G401 (cell line): ENCODE results near the gene KIF18A. TPM values are rescaled to one million over a fixed set of nuclear protein-coding genes. Genes with fewer than 3 reads are reported as not detected.

Source experiments
- DNase-seq: peaks from one replicate; pipeline ENCODE4 v3.0.0-alpha.2; 2015; ENCODE audit warnings: low spot score
- in situ Hi-C: cut with HindIII; loops from 2 replicates; pipeline ENCODE4 v1.10.0; 2016; ENCODE audit warnings: low sequenced_read_pairs, mixed read lengths
- total RNA-seq: library from RNA; depleted of rRNA; stranded (reverse); fragments of >200 nt; shearing (Covaris generic); gene quantifications from 2 replicates; pipeline ENCODE4 v1.2.3, GENCODE V29; 2014

KIF18A gene
- total RNA-seq, 1 experiment from 2014 or later = 41.8 TPM

DNA sequence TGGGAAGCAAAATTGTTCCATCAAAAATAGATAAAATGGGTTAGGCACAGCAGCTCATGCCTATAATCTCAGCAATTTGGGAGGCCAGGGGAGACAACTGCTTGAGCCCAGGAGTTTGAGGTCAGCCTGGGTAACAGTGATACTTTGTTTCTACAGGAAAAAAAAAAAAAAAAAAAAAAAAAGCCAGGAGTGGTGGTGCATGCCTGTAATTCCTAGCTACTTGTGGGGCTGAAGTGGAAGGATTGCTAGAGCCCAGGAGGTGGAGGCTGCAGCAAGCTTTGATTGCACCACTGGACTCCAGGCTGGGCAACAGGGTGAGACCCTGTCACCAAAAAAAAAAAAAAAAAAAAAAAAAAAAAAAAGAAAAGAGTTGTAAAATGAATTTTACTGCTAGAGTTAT is 49.6 kb downstream of the KIF18A start:
- in situ Hi-C loops = no loop called here
- no peak for DNase-seq

DNA sequence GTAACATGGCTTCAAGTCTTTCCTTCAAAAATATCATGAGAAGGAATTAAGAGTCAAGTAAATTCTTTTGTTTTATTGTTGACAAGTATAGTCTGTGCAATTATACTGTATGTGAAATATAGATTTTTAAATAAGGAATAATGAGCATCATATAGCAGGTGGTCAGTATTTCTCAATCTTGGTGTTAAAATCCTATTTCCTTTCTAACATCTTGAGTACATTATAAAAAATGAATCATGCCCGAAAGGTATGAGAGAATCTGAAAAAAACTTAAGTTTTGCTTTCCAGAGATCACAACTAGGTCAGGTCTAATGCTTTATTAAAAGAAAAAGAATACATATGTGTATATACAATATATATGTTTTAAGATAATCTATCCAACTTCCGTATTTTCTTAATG is 53.1 kb downstream of the KIF18A start:
- in situ Hi-C loops = no loop called here
- DNase-seq = no peak

DNA sequence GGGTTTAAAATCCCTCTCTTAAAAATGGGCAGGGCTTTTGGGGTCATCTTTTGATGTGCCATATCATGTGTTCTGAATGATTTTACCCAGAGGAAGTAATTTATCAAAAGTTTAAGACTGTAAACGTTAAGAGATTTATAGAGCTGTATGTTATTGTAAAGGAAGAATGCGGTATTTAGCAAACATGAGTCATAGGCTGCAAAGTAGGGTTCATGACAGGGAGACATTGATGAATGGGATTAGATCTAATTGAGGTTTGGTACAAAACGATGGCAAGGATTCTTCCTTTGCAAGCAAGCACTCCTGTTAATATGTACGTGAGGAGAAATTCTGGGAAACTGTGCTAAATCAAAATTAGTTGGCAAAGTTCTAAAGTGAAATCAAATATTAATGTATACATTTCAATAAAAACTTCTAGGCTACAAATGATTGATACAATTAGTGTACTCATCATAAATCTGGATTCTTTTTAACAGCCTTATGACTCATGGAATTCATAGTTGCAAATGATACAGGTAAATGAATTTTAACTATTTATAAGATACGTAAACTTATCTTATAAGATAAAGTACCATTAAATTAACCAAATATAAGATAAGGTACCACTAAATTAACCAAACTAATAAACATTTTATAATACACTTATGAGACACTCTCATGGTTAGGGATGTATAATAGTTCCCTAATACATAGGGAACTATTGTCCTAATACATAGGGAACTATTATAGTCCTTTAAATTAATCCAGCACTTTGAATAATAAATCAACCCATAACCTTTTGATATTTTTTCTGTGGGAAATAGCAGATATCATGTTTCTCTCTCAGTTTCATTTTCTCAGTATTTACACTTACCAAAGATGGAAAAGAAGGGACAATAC is 58.4 kb downstream of the KIF18A start:
- DNase-seq = no peak
- in situ Hi-C loops = no loop called here

DNA sequence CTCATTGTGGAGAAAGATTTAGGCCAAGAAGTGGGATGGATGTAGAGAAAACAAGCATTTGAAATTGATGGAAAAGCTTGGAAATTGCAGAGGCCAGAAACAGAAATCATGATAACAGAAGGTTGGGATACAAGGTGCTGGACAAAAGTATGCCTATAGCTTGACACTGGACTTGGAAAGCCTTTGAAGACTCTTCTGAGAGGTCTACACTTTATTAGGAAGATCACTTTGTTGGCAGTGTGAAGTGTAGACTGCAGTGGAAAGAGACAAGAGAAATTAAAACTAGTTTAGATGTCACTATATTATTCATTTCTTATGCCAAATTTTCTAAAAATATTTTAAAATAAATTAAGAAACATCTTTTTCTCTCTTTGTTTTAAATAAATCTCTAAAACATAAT is 59.1 kb downstream of the KIF18A start:
- no peak for DNase-seq
- in situ Hi-C loops = no loop called here

DNA sequence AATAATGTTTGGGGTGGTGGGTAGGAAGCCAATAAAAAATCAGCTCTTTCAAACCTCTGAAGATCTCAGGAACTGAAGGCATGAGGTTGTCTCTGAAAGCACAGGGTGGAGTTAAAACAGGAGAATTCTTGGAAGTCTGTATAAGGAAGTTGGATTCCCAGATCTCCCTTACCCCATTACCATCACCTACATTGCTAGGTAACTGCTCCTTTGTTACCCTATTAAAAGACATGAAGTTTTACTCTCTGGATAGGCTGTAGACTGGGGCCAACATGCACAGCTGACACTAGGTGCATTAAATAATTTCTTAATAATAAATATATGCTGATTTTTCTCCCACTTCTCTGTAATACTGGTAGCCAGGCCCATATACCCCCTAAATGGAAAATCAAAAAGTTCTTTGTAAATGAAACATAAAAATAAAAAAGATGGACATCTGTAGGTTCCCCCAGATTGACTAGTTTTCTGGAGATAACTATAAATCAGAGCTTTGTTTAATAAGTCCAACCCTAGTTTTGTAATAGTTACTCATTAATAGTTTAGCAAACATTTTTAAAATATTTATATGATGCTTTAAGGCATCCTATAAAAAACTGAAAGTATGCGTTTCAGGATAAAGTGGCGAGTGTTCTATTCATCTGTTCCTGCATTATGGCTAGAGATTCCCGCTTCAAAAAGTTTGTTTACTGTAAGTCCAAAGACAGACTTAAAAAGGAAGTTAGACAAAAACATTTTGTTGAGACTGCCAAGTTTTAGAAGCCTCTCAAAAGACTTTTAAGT is 63.8 kb downstream of the KIF18A start:
- in situ Hi-C loops = no loop called here
- no peak for DNase-seq

DNA sequence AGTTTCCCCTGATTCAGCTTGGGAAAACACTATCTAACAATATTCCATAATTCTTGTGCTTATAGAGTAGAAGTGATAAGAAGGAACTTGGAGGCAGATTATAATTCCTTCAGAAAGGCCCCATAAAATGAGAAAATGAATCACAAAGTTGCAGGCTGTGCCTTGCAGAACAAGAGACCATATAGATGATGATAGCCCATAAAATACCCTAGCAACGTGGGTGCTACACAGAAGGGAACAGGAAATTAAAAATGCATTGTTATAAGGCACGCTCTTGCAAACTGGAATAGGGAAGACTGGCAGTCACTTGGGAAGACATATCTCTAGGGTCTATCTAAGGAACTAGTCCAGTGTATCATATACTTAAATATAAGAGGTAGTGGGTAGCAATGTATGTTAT is 67.6 kb downstream of the KIF18A start:
- DNase-seq = no peak
- in situ Hi-C loops = no loop called here

DNA sequence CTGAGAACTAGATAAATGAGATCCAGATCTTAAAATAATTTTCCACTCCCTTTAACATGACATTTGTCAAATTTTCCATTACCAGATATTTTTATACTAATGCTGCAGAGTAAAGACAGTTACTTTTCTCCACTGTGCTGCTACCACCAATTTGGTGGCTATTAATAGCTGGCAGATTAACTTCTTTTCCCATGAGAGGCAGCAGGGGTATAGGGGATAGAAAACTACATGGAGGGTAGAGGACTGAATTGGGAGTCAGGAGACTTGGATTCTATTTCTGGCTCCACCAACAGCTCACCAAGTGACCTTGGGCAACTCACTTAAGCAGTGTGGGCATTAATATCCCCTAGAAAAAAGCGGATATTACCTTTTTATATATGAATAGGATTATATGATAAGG is 69.2 kb downstream of the KIF18A start:
- in situ Hi-C loops = no loop called here
- no peak for DNase-seq

DNA sequence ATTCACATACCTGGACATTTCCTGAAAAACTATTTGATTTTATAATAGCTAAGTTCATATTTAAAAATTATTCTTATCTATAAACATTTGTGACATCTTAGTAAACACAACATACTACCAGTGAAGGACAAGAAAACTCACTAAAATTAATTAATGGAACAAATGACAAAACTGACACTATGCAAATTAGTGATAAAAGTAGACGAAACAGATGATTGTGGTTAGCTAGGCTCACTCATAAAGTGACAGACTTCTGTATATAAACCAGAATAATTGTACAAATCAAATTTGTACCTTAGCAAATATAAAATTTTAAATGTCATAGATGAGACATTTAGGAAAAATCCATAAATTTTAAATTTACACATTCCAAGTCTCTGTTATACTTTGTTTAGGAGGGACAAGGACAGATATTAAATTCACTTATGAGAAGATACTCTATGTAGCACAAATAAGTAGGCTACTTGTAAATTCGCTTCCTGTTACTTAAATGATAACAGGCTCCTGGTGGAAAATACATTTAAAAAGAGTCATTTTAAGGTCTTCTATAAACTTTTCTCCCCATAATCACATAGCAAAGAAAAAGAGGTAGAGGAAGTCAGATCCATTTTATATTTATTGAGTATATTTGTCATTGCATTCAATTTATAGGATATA is 81.2 kb downstream of the KIF18A start:
- in situ Hi-C loops = no loop called here
- DNase-seq = no peak

DNA sequence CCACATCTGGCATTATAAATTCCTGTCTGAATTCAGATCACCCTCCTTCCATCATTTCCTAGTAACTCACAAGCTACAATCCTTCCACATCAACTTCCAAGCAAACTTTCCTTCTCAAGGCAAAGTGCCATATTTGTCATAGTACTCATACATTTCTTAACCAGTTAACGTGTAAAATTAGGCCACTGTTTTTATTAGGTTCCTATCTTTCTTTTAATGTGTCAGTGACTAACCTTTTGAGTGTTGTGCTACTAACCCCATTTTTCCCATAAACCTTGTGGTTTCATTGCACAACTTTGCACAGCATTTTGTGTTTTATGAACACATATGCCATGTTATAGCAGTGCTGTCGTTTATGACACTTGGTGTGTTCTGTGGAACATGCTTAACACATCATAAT is 90.1 kb downstream of the KIF18A start:
- DNase-seq = no peak
- in situ Hi-C loops = no loop called here

DNA sequence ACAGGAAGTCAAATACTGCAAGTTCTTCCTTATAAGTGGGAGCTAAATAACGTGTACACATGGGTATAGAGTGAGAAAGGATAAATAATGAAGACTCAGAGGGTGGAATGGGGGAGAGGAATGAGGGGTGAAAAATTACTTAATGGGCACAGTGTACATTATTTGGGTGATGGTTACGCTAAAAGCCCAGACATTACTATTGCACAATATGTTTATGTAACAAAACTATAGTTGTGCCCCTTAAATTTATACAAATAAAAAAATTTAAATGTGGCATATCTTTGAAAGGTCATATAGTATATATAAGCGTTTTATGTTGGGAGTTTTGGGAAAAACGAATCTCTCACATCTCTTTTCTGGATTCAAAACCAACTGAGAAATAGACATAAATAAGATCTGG is 96.1 kb downstream of the KIF18A start:
- DNase-seq = no peak
- in situ Hi-C loops = no loop called here

DNA sequence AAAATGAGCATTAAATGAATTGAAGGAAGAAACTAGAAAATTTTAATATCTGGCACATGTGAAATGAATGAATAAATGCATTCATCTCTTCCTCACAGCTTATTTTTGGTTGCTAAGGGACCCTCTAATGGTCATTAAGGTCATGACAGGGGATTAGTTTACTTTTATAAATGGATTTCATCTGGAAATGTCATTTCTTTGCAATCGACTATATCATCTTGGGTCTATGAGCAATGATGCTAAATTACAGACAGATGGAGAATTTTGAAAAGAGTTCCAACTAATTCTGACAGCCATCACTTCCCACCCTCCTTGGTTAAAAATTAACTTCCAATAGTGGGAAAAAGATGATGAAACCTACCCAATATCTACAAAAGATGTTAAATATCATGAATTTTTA is 98.0 kb downstream of the KIF18A start:
- in situ Hi-C loops = no loop called here

DNA sequence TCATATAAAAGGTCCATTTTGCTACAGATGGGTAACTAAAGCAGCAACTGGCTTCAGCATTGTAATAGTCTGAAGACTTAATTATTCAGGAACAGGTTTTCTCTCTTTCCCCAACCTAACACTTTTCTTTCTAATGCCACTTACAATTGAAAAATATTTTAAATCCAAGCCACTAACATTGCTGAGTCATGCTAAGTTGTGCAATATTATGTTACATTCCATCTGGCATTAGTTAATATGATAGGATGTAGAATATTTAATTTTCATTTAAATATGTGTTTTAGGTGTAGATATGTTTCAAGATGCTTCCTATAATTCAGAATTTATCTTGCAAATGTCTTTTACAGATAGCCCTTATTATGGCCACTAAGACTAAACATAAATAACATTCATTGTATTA is 98.6 kb downstream of the KIF18A start:
- in situ Hi-C loops = no loop called here
- no peak for DNase-seq

More for the DNA sequence above, 98.0 kb downstream of the KIF18A start:
- DNase-seq = no peak

DNA sequence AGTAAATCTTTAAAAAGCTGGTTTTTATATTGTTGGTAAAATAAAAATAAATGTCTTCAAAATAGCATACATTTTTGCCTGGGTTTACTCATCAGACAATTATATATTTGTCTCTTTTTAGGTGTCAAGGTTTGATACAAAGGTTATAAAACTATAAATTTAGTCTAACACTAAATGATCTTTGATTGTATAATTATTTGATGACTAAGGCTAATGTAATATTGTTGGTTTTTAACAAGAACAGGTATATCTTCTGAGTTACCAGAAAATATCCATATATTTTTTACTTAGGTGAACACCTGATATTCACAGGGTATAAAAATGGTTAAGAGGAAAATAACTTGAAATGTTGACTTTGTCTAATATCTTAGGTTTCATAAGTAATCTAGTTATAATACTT is 104.3 kb downstream of the KIF18A start:
- DNase-seq = no peak
- in situ Hi-C loops = no loop called here

DNA sequence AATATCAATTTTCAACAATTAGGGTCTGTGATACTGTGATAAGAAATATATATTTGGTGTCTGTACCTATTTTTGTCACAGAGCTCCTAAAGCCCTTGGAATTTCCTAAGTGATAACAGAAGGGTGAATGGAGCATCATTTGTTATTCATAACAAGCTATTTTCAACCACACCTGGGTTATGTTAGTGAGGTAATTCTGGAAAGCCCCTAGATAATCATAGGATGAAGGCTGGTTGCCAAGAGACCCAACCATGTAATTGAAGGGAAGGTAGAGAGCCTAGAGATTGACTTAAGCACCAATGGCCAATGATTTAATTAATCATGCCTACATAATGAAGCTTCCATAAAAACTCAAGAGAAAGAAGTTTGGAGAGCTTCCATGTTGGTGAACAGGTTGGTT is 109.4 kb downstream of the KIF18A start:
- no peak for DNase-seq
- in situ Hi-C loops = no loop called here

DNA sequence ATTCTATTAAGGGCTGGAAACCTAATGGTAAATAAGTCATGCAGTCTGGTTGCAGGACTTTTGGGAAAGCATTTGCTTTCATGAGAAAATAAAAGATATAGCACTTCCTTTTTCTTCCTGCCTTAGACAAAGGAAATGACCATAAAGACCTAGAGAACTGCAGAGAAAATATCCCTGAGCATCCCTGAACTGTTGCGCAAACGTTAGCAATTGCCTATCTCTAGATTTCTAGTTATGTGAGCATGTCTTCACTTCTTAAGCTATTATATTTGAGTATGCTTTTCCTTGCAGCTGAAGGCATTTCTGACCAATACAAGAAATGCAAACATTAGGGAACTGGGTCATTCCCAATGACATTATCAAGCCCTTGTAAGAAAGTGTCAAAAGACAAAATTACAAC is 110.6 kb downstream of the KIF18A start:
- no peak for DNase-seq
- in situ Hi-C loops = no loop called here

DNA sequence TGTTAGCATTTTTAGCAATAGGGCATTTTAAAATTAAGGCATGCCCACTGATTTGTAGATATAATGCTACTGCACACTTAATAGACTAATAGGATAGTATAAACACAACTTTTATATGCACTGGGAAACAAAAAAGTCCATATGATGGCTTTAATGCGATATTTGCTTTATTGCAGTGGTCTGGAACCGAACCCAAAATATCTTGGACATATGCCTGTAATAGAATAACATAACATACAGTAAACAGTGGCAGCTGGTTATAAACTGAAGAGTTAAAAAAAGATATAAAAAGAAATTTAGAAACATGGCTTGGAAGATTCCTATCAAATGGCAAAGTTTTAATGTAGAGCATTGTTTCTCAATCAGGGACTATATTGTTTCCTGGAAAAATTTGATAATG is 111.9 kb downstream of the KIF18A start:
- in situ Hi-C loops = no loop called here
- DNase-seq = no peak

DNA sequence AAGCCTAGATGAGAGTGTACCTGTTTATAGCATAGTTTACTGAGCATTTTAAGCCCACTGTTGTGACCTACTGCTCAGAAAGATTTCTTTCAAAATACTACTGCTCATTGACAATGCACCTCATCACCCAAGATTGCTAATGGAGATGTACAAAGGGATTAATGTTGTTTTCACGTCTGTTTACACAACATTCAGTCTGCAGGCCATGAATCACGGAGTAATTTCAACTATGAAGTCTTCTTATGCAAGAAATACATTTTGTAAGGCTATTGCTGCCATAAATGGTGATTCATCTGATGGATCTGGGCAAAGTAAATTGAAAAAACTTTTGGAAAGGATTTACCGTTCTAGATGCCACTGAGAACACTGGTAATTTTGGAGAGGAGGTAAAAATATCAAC is 112.9 kb downstream of the KIF18A start:
- DNase-seq = no peak
- in situ Hi-C loops = no loop called here

DNA sequence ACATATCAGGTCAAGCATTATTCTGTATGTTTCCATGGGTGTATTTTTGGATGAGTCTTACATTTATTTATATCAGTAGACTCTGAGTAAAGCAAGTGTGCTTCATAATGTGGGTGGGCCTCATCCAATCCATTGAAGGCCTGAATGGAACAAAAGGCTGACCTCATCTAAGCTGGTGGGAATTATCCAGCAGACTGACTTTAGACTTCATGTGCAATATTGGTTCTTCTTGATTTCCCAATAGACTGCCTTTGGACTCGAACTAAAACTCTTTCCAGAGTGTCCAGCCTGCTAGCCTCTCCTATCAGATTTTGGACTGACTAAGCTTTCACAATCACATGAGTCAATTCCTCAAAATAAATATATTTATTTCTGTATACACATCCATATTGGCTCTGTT is 116.2 kb downstream of the KIF18A start:
- no peak for DNase-seq
- in situ Hi-C loops = no loop called here

DNA sequence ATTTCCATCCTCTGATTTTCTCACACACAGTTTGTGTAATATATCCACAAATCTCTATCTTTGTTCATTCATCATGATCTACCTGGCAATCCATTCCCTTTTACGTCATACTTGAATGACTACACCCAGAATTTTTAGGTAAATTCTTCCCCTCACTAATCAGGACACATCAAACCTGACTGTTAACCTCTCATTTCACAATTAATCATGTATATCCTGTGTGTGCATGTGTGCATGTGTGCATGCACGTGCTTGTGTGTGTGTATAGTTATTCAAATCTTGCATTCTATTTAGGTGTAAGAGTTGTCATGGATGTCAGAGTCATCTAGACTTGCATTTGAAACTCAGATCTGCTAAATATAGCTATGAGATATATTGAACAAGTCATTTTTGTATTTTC is 130.4 kb downstream of the KIF18A start:
- DNase-seq = no peak
- in situ Hi-C loops = no loop called here

DNA sequence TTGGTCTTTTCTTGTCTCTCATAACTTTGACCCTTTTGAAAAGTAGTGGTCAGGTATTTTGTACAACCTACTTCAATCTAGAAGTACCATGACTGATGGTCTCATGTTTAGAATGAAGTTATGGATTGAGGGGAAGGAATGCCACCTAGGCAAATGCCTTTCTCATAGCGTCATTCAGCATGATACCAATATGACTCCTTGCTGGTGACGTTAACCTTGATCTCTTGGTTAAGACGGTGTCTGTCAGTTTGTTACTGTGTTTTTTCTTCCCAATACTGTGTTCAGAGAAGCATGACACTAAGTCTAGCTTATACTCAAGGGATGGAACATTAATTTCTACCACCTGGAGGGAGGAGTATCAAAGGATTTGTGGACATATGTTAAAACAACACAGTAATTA is 130.9 kb downstream of the KIF18A start:
- DNase-seq = no peak

More for the DNA sequence above, 130.9 kb downstream of the KIF18A start:
- in situ Hi-C loops = no loop called here
